SK-N-SH treated with all-trans-retinoic acid at 6 μM for 48 hours (cell line): ENCODE results near the gene PRKCE.
"Not testable (repeated sequence)": the region's sequence is repeated elsewhere in the genome, so short reads cannot be mapped to it uniquely, and the experiment has no call there.

Source experiments
- ATAC-seq: fragments of 200-7000 bp; cut with Tn5 transposase; 3 replicates; pipeline ENCODE4 v1.9.1; 2020; ENCODE audit warnings: mild to moderate bottlenecking, moderate library complexity
- ARNTL ChIP-seq: fragments of 450-650 bp; formaldehyde crosslinking; IDR thresholded peaks from 2 replicates; pipeline ENCODE4 v1.5.0; 2020; ENCODE audit warnings: low read depth, mild to moderate bottlenecking, moderate library complexity, borderline replicate concordance
- ESRRG ChIP-seq: fragments of 250-450 bp; sonication (Bioruptor Pico); IDR thresholded peaks from 2 replicates; pipeline ENCODE4 v1.6.1; 2021; ENCODE audit warnings: mild to moderate bottlenecking
- GLIS3 ChIP-seq: fragments of 250-450 bp; sonication (Bioruptor Pico); IDR thresholded peaks from 2 replicates; pipeline ENCODE4 v1.5.0; 2020; ENCODE audit warnings: mild to moderate bottlenecking, moderate library complexity
- RARB ChIP-seq: fragments of 250-450 bp; sonication (Bioruptor Pico); IDR thresholded peaks from 2 replicates; pipeline ENCODE4 v1.8.0; 2021; ENCODE audit warnings: mild to moderate bottlenecking, moderate library complexity
- SNAI2 ChIP-seq: fragments of 250-450 bp; sonication (Bioruptor Pico); IDR thresholded peaks from 2 replicates; pipeline ENCODE4 v1.5.0; 2020; ENCODE audit warnings: mild to moderate bottlenecking, moderate library complexity
- TOX ChIP-seq: fragments of 250-450 bp; sonication (Bioruptor Pico); IDR thresholded peaks from 2 replicates; pipeline ENCODE4 v1.8.0; 2021; ENCODE audit warnings: mild to moderate bottlenecking, moderate library complexity, borderline replicate concordance
- ZC3H10 ChIP-seq: fragments of 250-450 bp; sonication (Bioruptor Pico); IDR thresholded peaks from 2 replicates; pipeline ENCODE4 v1.5.1; 2021; ENCODE audit warnings: mild to moderate bottlenecking, moderate library complexity
- ZFP3 ChIP-seq: fragments of 250-450 bp; sonication (Bioruptor Pico); IDR thresholded peaks from 2 replicates; pipeline ENCODE4 v1.5.0; 2020; ENCODE audit warnings: mild to moderate bottlenecking, moderate library complexity
- ZFP30 ChIP-seq: fragments of 450-650 bp; formaldehyde crosslinking; IDR thresholded peaks from 2 replicates; pipeline ENCODE4 v1.5.0; 2022; ENCODE audit warnings: mild to moderate bottlenecking, moderate library complexity
- ZNF565 ChIP-seq: fragments of 450-650 bp; formaldehyde crosslinking; conservative IDR thresholded peaks from 2 replicates; pipeline ENCODE4 v1.5.0; 2020; ENCODE audit warnings: low read depth, mild to moderate bottlenecking, moderate library complexity
- ZNF70 ChIP-seq: fragments of 450-650 bp; formaldehyde crosslinking; IDR thresholded peaks from 2 replicates; pipeline ENCODE4 v1.5.0; 2020; ENCODE audit warnings: mild to moderate bottlenecking, moderate library complexity
- ZNF8 ChIP-seq: fragments of 450-650 bp; formaldehyde crosslinking; IDR thresholded peaks from 2 replicates; pipeline ENCODE4 v1.5.0; 2020; ENCODE audit warnings: mild to moderate bottlenecking, moderate library complexity
- TF ChIP-seq, protein P1 (sequence below): fragments of 250-450 bp; sonication (Bioruptor Pico); IDR thresholded peaks from 2 replicates; pipeline ENCODE4 v1.5.0; 2020; ENCODE audit warnings: mild to moderate bottlenecking, moderate library complexity
- TF ChIP-seq, protein P2 (sequence below): fragments of 250-450 bp; sonication (Bioruptor Pico); IDR thresholded peaks from 2 replicates; pipeline ENCODE4 v1.5.1; 2020; ENCODE audit warnings: low read depth, mild to moderate bottlenecking, moderate library complexity
- TF ChIP-seq, protein P3 (sequence below): fragments of 250-450 bp; sonication (Bioruptor Pico); IDR thresholded peaks from 2 replicates; pipeline ENCODE4 v1.8.0; 2021; ENCODE audit warnings: low read depth, mild to moderate bottlenecking, moderate library complexity, borderline replicate concordance
- TF ChIP-seq, protein P4 (sequence below): fragments of 250-450 bp; sonication (Bioruptor Pico); IDR thresholded peaks from 2 replicates; pipeline ENCODE4 v1.8.0; 2020; ENCODE audit warnings: mild to moderate bottlenecking, moderate library complexity, borderline replicate concordance

The PRKCE gene

GRCh38 chr2:46200861-46201605 lies 549.6 kb downstream of the PRKCE start (continued):
- TF ChIP-seq, protein P1, sequence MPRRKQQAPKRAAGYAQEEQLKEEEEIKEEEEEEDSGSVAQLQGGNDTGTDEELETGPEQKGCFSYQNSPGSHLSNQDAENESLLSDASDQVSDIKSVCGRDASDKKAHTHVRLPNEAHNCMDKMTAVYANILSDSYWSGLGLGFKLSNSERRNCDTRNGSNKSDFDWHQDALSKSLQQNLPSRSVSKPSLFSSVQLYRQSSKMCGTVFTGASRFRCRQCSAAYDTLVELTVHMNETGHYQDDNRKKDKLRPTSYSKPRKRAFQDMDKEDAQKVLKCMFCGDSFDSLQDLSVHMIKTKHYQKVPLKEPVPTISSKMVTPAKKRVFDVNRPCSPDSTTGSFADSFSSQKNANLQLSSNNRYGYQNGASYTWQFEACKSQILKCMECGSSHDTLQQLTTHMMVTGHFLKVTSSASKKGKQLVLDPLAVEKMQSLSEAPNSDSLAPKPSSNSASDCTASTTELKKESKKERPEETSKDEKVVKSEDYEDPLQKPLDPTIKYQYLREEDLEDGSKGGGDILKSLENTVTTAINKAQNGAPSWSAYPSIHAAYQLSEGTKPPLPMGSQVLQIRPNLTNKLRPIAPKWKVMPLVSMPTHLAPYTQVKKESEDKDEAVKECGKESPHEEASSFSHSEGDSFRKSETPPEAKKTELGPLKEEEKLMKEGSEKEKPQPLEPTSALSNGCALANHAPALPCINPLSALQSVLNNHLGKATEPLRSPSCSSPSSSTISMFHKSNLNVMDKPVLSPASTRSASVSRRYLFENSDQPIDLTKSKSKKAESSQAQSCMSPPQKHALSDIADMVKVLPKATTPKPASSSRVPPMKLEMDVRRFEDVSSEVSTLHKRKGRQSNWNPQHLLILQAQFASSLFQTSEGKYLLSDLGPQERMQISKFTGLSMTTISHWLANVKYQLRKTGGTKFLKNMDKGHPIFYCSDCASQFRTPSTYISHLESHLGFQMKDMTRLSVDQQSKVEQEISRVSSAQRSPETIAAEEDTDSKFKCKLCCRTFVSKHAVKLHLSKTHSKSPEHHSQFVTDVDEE: no peak
- TF ChIP-seq ZFP3 (CRISPR knock-in tag) (no peak), RARB (CRISPR knock-in tag) (no peak), ESRRG (CRISPR knock-in tag) (no peak), ZNF565 (CRISPR knock-in tag) (no peak), ZNF8 (CRISPR knock-in tag) (no peak)
- TF ChIP-seq, all 23 proteins: peak for 0

GRCh38 chr2:46202453-46202852 lies 551.0 kb downstream of the PRKCE start:
- ATAC-seq: no peak

GRCh38 chr2:46202987-46203386 lies 551.5 kb downstream of the PRKCE start:
- TF ChIP-seq RARB (CRISPR knock-in tag) (no peak), ZC3H10 (CRISPR knock-in tag) (no peak), SNAI2 (CRISPR knock-in tag) (no peak), ESRRG (CRISPR knock-in tag) (no peak)
- TF ChIP-seq, protein P2, sequence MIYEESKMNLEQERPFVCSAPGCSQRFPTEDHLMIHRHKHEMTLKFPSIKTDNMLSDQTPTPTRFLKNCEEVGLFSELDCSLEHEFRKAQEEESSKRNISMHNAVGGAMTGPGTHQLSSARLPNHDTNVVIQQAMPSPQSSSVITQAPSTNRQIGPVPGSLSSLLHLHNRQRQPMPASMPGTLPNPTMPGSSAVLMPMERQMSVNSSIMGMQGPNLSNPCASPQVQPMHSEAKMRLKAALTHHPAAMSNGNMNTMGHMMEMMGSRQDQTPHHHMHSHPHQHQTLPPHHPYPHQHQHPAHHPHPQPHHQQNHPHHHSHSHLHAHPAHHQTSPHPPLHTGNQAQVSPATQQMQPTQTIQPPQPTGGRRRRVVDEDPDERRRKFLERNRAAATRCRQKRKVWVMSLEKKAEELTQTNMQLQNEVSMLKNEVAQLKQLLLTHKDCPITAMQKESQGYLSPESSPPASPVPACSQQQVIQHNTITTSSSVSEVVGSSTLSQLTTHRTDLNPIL (CRISPR knock-in tag): no peak
- TF ChIP-seq, protein P1: no peak
- no peak for ATAC-seq

More at GRCh38 chr2:46202453-46202852, 551.0 kb downstream of the PRKCE start:
- TF ChIP-seq, protein P1: no peak

GRCh38 chr2:46203636-46204035 lies 552.2 kb downstream of the PRKCE start:
- ATAC-seq: not testable (repeated sequence)

GRCh38 chr2:46207591-46207990 lies 556.1 kb downstream of the PRKCE start:
- ATAC-seq: no peak
- TF ChIP-seq TOX (CRISPR knock-in tag) (no peak), ZFP30 (no peak), GLIS3 (no peak), ARNTL (CRISPR knock-in tag) (no peak), ZC3H10 (CRISPR knock-in tag) (no peak), ZNF8 (CRISPR knock-in tag) (no peak), ZFP3 (CRISPR knock-in tag) (no peak), ZNF70 (CRISPR knock-in tag) (no peak)
- TF ChIP-seq, protein P3, sequence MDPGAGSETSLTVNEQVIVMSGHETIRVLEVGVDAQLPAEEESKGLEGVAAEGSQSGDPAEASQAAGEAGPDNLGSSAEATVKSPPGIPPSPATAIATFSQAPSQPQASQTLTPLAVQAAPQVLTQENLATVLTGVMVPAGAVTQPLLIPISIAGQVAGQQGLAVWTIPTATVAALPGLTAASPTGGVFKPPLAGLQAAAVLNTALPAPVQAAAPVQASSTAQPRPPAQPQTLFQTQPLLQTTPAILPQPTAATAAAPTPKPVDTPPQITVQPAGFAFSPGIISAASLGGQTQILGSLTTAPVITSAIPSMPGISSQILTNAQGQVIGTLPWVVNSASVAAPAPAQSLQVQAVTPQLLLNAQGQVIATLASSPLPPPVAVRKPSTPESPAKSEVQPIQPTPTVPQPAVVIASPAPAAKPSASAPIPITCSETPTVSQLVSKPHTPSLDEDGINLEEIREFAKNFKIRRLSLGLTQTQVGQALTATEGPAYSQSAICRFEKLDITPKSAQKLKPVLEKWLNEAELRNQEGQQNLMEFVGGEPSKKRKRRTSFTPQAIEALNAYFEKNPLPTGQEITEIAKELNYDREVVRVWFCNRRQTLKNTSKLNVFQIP (CRISPR knock-in tag): no peak
- TF ChIP-seq, protein P1: no peak
- TF ChIP-seq, protein P4, sequence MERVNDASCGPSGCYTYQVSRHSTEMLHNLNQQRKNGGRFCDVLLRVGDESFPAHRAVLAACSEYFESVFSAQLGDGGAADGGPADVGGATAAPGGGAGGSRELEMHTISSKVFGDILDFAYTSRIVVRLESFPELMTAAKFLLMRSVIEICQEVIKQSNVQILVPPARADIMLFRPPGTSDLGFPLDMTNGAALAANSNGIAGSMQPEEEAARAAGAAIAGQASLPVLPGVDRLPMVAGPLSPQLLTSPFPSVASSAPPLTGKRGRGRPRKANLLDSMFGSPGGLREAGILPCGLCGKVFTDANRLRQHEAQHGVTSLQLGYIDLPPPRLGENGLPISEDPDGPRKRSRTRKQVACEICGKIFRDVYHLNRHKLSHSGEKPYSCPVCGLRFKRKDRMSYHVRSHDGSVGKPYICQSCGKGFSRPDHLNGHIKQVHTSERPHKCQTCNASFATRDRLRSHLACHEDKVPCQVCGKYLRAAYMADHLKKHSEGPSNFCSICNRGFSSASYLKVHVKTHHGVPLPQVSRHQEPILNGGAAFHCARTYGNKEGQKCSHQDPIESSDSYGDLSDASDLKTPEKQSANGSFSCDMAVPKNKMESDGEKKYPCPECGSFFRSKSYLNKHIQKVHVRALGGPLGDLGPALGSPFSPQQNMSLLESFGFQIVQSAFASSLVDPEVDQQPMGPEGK (CRISPR knock-in tag): no peak
- TF ChIP-seq, all 23 proteins: peak for 0
